Measurements from ENCODE around the gene LFNG. TPM values are rescaled to one million over a fixed set of nuclear protein-coding genes. Genes with fewer than 3 reads are reported as not detected.

Gene LFNG
- total RNA-seq, 1 experiment from 2014 or later: 4.5 TPM

GRCh38 chr7:2474224-2474623 lies 45.4 kb upstream of the LFNG start:
- no peaks in the 10 kb centered on the region for H3K9me3 ChIP-seq
- H3K9me3 Mint-ChIP-seq (ENCODE audit: unreplicated experiment): no peaks in the 10 kb centered on the region
- peaks cover 6% of the 10 kb centered on the region for H3K4me1 Mint-ChIP-seq (ENCODE audit: low read depth, unreplicated experiment)
- no peak for TF ChIP-seq CTCF (IDR thresholded peaks at IDR 0.05; ENCODE audit: insufficient read depth in 1 of 2, low read depth in 1 of 2, low read length in 1 of 2, severe bottlenecking in 1 of 2, unreplicated experiment in 1 of 2)
- H3K4me1 ChIP-seq: no peaks in the 10 kb centered on the region; the same call in 1 of the 2 replicates
- no peaks in the 10 kb centered on the region for H3K36me3 ChIP-seq (ENCODE audit: control insufficient read depth, insufficient read depth, low read length)
- H3K27me3 Mint-ChIP-seq (ENCODE audit: insufficient read depth, unreplicated experiment): no peaks in the 10 kb centered on the region
- DNase-seq: no peak
- ChIA-PET CTCF (no interaction called here), POLR2A (no interaction called here)
- H3K36me3 Mint-ChIP-seq (ENCODE audit: insufficient read depth, unreplicated experiment): no peaks in the 10 kb centered on the region
- H3K4me3 ChIP-seq (ENCODE audit: low read depth, low read length): no peak overlapping the region
- H3K27ac Mint-ChIP-seq (ENCODE audit: unreplicated experiment): no peak overlapping the region
- H3K4me3 Mint-ChIP-seq (ENCODE audit: unreplicated experiment): no peak overlapping the region
- intact Hi-C loops (cut with micrococcal nuclease; ENCODE audit: unreplicated experiment): no loop called here
- no TSS peak for BruUV-seq (replicated peaks)
- H3K27me3 ChIP-seq (replicated peaks; ENCODE audit: control insufficient read depth, insufficient read depth, low read length): no peaks in the 10 kb centered on the region

DNA sequence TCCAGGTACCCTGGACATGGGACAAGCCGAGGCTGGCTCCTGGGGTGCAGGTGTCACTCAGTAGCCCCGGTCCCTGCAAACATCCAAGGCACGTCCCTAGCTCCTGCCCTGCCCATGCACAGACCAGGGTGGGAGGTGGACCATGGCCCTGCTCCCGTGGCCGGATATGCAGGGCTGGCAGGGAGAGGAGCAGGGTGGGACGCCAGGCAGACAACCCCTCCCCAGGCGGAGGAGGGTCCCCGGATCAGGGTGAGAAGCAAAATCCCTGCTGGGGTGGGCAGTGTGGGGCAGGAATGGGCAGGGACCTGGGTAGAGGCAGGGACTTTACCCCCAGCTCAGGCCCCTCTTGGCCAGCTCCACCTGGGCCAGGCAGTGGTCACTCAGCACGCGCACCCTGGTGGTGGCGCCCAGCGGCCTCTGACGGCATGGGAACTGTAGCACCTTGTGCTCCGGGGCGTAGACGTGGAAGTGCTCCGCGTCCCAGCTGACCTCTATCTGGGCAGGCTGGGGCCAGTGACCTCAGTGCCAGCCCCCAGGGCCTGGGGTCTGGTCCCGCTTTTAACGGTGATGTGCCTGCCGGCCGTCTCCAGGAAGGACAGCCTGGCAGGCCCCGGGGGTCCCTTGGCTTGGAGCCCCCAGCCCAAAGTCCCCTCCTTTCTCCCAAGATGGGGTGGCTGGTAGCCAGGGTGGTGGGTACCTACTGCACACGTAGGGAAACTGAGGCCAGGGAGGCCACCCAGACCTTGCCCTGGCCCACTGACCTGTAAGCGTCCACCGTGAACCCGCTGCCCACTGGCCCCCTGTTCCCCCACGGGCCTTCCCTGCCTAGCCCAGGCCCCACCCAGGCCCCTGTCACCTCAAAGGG lies 44.5 kb upstream of the LFNG start:
- CTCF ChIA-PET: interaction anchor here (0.5 kb wide), 1 partner anchor 41 kb away, joined by 3 read pairs; no protein-coding TSS in a partner anchor
- Mint-ChIP-seq H3K36me3 (ENCODE audit: insufficient read depth, unreplicated experiment) (no peaks in the 10 kb centered on the region), H3K9me3 (ENCODE audit: unreplicated experiment) (no peaks in the 10 kb centered on the region), H3K4me3 (ENCODE audit: unreplicated experiment) (no peak overlapping the region), H3K4me1 (ENCODE audit: low read depth, unreplicated experiment) (no peaks in the 10 kb centered on the region), H3K27me3 (ENCODE audit: insufficient read depth, unreplicated experiment) (no peaks in the 10 kb centered on the region), H3K27ac (ENCODE audit: unreplicated experiment) (no peak overlapping the region)
- H3K36me3 ChIP-seq (ENCODE audit: control insufficient read depth, insufficient read depth, low read length): no peaks in the 10 kb centered on the region
- H3K27me3 ChIP-seq (replicated peaks; ENCODE audit: control insufficient read depth, insufficient read depth, low read length): no peaks in the 10 kb centered on the region
- intact Hi-C loops (cut with micrococcal nuclease; ENCODE audit: unreplicated experiment): loop anchor here (5.0 kb wide), 1 partner anchor 82 kb away; the partner anchor contains the start of genes BRAT1 and IQCE
- POLR2A ChIA-PET: no interaction called here
- H3K9me3 ChIP-seq: no peaks in the 10 kb centered on the region
- no peak for DNase-seq
- no peak overlapping the region for H3K4me3 ChIP-seq (ENCODE audit: low read depth, low read length)
- no TSS peak for BruUV-seq (replicated peaks)
- no peaks in the 10 kb centered on the region; the same call in 1 of the 2 replicates for H3K4me1 ChIP-seq
- no peak for TF ChIP-seq CTCF (IDR thresholded peaks at IDR 0.05; ENCODE audit: insufficient read depth in 1 of 2, low read depth in 1 of 2, low read length in 1 of 2, severe bottlenecking in 1 of 2, unreplicated experiment in 1 of 2)

DNA sequence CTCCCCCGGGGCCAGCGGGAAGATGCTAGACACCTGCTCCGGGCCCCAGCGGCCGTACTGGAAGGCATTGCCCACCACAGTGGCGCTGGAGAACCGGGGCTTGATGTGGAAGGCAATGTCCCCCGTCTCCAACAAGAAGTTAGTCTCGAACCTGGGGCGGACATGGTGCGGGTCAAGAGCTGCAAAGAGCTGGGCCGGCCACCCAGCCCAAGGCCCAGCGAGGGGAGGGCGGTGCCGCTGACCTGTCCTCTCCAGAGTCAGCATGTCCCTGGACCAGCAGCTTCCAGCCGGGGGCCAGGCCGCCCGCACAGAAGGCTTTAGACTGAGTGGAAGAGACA lies 43.9 kb upstream of the LFNG start:
- no peaks in the 10 kb centered on the region; the same call in 1 of the 2 replicates for H3K4me1 ChIP-seq
- Mint-ChIP-seq H3K27me3 (ENCODE audit: insufficient read depth, unreplicated experiment) (no peaks in the 10 kb centered on the region), H3K36me3 (ENCODE audit: insufficient read depth, unreplicated experiment) (peaks cover 5% of the 10 kb centered on the region), H3K27ac (ENCODE audit: unreplicated experiment) (no peak overlapping the region), H3K4me3 (ENCODE audit: unreplicated experiment) (no peak overlapping the region), H3K4me1 (ENCODE audit: low read depth, unreplicated experiment) (no peaks in the 10 kb centered on the region), H3K9me3 (ENCODE audit: unreplicated experiment) (no peaks in the 10 kb centered on the region)
- ChIA-PET POLR2A (no interaction called here), CTCF (no interaction called here)
- no peaks in the 10 kb centered on the region for H3K27me3 ChIP-seq (replicated peaks; ENCODE audit: control insufficient read depth, insufficient read depth, low read length)
- intact Hi-C loops (cut with micrococcal nuclease; ENCODE audit: unreplicated experiment): loop anchor here (5.0 kb wide), 1 partner anchor 82 kb away; the partner anchor contains the start of genes BRAT1 and IQCE
- no TSS peak for BruUV-seq (replicated peaks)
- H3K36me3 ChIP-seq (ENCODE audit: control insufficient read depth, insufficient read depth, low read length): no peaks in the 10 kb centered on the region
- no peaks in the 10 kb centered on the region for H3K9me3 ChIP-seq
- no peak overlapping the region for H3K4me3 ChIP-seq (ENCODE audit: low read depth, low read length)
- DNase-seq: no peak
- no peak for TF ChIP-seq CTCF (IDR thresholded peaks at IDR 0.05; ENCODE audit: insufficient read depth in 1 of 2, low read depth in 1 of 2, low read length in 1 of 2, severe bottlenecking in 1 of 2, unreplicated experiment in 1 of 2)
